Trophoblast cell (in vitro differentiated cells and primary cell): ENCODE results near the gene EXOC4.

Experiments used
- DNase-seq, 2 donors: peaks; one replicate each; pipeline ENCODE4 v3.0.0-alpha.2; 2016
- H2AFZ ChIP-seq: 2 replicates; pipeline ENCODE4 v1.6.1; 2013; ENCODE audit warnings: low read length, moderate library complexity, mild to moderate bottlenecking; ENCODE audit not compliant: insufficient read depth, poor library complexity
- H2AK5ac ChIP-seq: 2 replicates; pipeline ENCODE4 v1.6.1; 2013; ENCODE audit warnings: mild to moderate bottlenecking, low read length
- H2BK120ac ChIP-seq: 2 replicates; pipeline ENCODE4 v1.6.1; 2013; ENCODE audit warnings: low read length, mild to moderate bottlenecking, moderate library complexity; ENCODE audit not compliant: insufficient read depth, poor library complexity
- H2BK12ac ChIP-seq: 2 replicates; pipeline ENCODE4 v1.6.1; 2013; ENCODE audit warnings: mild to moderate bottlenecking, low read length, moderate library complexity
- H2BK5ac ChIP-seq: 2 replicates; pipeline ENCODE4 v1.6.1; 2013; ENCODE audit warnings: low read length, low read depth, moderate library complexity, mild to moderate bottlenecking; ENCODE audit not compliant: poor library complexity
- H3K14ac ChIP-seq: 2 replicates; pipeline ENCODE4 v1.6.1; 2013; ENCODE audit warnings: mild to moderate bottlenecking, low read length
- H3K18ac ChIP-seq: 2 replicates; pipeline ENCODE4 v1.6.1; 2013; ENCODE audit warnings: mild to moderate bottlenecking, low read length
- H3K23ac ChIP-seq: 2 replicates; pipeline ENCODE4 v1.6.1; 2013; ENCODE audit warnings: low read length
- H3K27ac ChIP-seq: 2 replicates; pipeline ENCODE4 v1.5.1; 2013; ENCODE audit warnings: low read depth, mild to moderate bottlenecking, inconsistent platforms, low read length, moderate library complexity
- H3K27me3 ChIP-seq: 2 replicates; pipeline ENCODE4 v1.6.1; 2013; ENCODE audit warnings: inconsistent platforms, mild to moderate bottlenecking, low read length, moderate library complexity; ENCODE audit not compliant: insufficient read depth
- H3K36me3 ChIP-seq, 2 experiments: 1 replicate in 1 of 2; 2 replicates in 1 of 2; pipeline ENCODE4 v1.6.1; 2013; ENCODE audit warnings: low read length in 2 of 2, mild to moderate bottlenecking in 2 of 2, moderate library complexity in 1 of 2; ENCODE audit not compliant: insufficient read depth in 2 of 2, control insufficient read depth in 1 of 2
- H3K4ac ChIP-seq: 2 replicates; pipeline ENCODE4 v1.6.1; 2013; ENCODE audit warnings: low read depth, mild to moderate bottlenecking, low read length, moderate library complexity
- H3K4me1 ChIP-seq, 2 experiments: 1 replicate in 1 of 2; 2 replicates in 1 of 2; pipeline ENCODE4 v1.6.1; 2013; ENCODE audit warnings: low read length in 2 of 2, mild to moderate bottlenecking in 2 of 2, moderate library complexity in 1 of 2; ENCODE audit not compliant: insufficient read depth in 2 of 2, control insufficient read depth in 1 of 2
- H3K4me2 ChIP-seq: 2 replicates; pipeline ENCODE4 v1.6.1; 2013; ENCODE audit warnings: inconsistent platforms, mild to moderate bottlenecking, low read length, moderate library complexity
- H3K4me3 ChIP-seq: 2 replicates; pipeline ENCODE4 v1.5.1; 2013; ENCODE audit warnings: mild to moderate bottlenecking, low read depth, low read length, inconsistent platforms
- H3K79me1 ChIP-seq: one replicate; pipeline ENCODE4 v1.6.1; 2013; ENCODE audit warnings: low read length
- H3K79me2 ChIP-seq: 2 replicates; pipeline ENCODE4 v1.6.1; 2013; ENCODE audit warnings: low read length, mild to moderate bottlenecking; ENCODE audit not compliant: control insufficient read depth, insufficient read depth, poor library complexity
- H3K9ac ChIP-seq: 2 replicates; pipeline ENCODE4 v1.6.1; 2013; ENCODE audit warnings: mild to moderate bottlenecking, low read length
- H3K9me3 ChIP-seq: 2 replicates; pipeline ENCODE4 v1.6.1; 2013; ENCODE audit warnings: low read depth, mild to moderate bottlenecking, control low read depth, inconsistent platforms, low read length; ENCODE audit not compliant: insufficient read depth
- H4K12ac ChIP-seq: 2 replicates; pipeline ENCODE4 v1.6.1; 2013; ENCODE audit warnings: low read depth, mild to moderate bottlenecking, low read length, moderate library complexity
- H4K8ac ChIP-seq: 2 replicates; pipeline ENCODE4 v1.6.1; 2013; ENCODE audit warnings: low read depth, mild to moderate bottlenecking, low read length, moderate library complexity
- H4K91ac ChIP-seq: one replicate; pipeline ENCODE4 v1.6.1; 2013; ENCODE audit warnings: low read depth, mild to moderate bottlenecking, low read length, moderate library complexity
- WGBS: extraction: QIAGEN DNeasy Blood & Tissue Kit; methylation state at CpG from one replicate; pipeline ENCODE4 v1.1.7; 2013; ENCODE audit warnings: missing lambda C conversion rate; ENCODE audit not compliant: insufficient read length, insufficient coverage; ENCODE audit errors: extremely low coverage; 5-methylcytosine and 5-hydroxymethylcytosine counted together

EXOC4 gene

GRCh38 chr7:134086998-134087735, 834.3 kb downstream of the EXOC4 start:
- Histone ChIP-seq H3K4me1 (peaks cover 0 to 3% of the 10 kb centered on the region in 2 experiments), H3K27ac (no peak overlapping the region), H3K27me3 (no peaks in the 10 kb centered on the region), H3K9me3 (peaks cover 4% of the 10 kb centered on the region), H4K91ac (no peak overlapping the region), H3K23ac (no peak overlapping the region), H3K4me3 (no peak overlapping the region), H2AK5ac (no peak overlapping the region), H3K4ac (no peak overlapping the region), H3K18ac (no peak overlapping the region), H2BK12ac (no peak overlapping the region), H2BK120ac (no peak overlapping the region), H2BK5ac (no peak overlapping the region), H3K14ac (no peak overlapping the region), H3K79me1 (no peaks in the 10 kb centered on the region), H3K9ac (no peak overlapping the region), H3K4me2 (no peak overlapping the region), H4K12ac (no peak overlapping the region), H2AFZ (no peak overlapping the region), H3K36me3 (no peaks in the 10 kb centered on the region), H4K8ac (no peak overlapping the region), H3K79me2 (no peaks in the 10 kb centered on the region)
- DNase-seq, result no peak
- no CpG with 5 or more reads among the region's 2 CpGs for WGBS

DNA sequence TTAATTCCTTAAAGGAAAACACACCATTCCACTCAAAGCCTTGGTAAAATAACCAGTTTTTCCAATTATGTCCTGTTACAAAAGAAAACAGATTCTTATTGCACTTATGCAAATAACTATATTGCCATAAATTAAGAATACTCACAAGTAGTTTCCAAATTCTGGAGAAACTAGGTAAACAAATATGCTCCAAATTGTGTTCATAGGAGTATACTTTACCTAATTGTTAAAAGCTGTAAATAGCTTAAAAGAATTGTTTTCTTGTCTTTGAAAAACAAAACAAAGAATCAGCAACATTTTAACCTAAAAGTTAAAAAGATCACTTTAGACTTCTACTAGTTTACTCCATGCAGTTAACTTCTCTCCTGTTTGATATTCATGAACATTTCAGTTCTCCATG, 835.3 kb downstream of the EXOC4 start:
- no peak overlapping the region for H3K23ac ChIP-seq
- H3K4me1 ChIP-seq, result peaks cover 0 to 3% of the 10 kb centered on the region in 2 experiments
- no peak overlapping the region for H4K8ac ChIP-seq
- H3K36me3 ChIP-seq, result no peaks in the 10 kb centered on the region
- H4K12ac ChIP-seq, result no peak overlapping the region
- H3K79me2 ChIP-seq, result no peaks in the 10 kb centered on the region
- no peak overlapping the region for H3K4me2 ChIP-seq
- no peak overlapping the region for H2AK5ac ChIP-seq
- no peak overlapping the region for H2AFZ ChIP-seq
- no peak overlapping the region for H3K27ac ChIP-seq
- H3K18ac ChIP-seq, result no peak overlapping the region
- no peak overlapping the region for H3K9ac ChIP-seq
- H3K4ac ChIP-seq, result no peak overlapping the region
- no peak overlapping the region for H4K91ac ChIP-seq
- peaks cover 4% of the 10 kb centered on the region for H3K9me3 ChIP-seq
- no peaks in the 10 kb centered on the region for H3K79me1 ChIP-seq
- H2BK120ac ChIP-seq, result no peak overlapping the region
- H2BK12ac ChIP-seq, result no peak overlapping the region
- DNase-seq, result no peak
- H3K27me3 ChIP-seq, result no peaks in the 10 kb centered on the region
- H3K4me3 ChIP-seq, result no peak overlapping the region
- no peak overlapping the region for H3K14ac ChIP-seq
- no peak overlapping the region for H2BK5ac ChIP-seq

GRCh38 chr7:134089446-134089845, 836.6 kb downstream of the EXOC4 start:
- Histone ChIP-seq H3K27ac (no peak overlapping the region), H3K79me1 (no peaks in the 10 kb centered on the region), H3K14ac (no peak overlapping the region), H3K4me3 (no peak overlapping the region), H4K91ac (no peak overlapping the region), H3K23ac (no peak overlapping the region), H2BK12ac (no peak overlapping the region), H2BK5ac (no peak overlapping the region), H3K4me1 (no peaks in the 10 kb centered on the region), H3K79me2 (no peaks in the 10 kb centered on the region), H2AK5ac (no peak overlapping the region), H2BK120ac (no peak overlapping the region), H2AFZ (no peak overlapping the region), H3K9me3 (peaks cover 4% of the 10 kb centered on the region), H3K18ac (no peak overlapping the region), H3K4me2 (no peak overlapping the region), H4K12ac (no peak overlapping the region), H3K36me3 (no peaks in the 10 kb centered on the region), H3K9ac (no peak overlapping the region), H3K27me3 (no peaks in the 10 kb centered on the region), H3K4ac (no peak overlapping the region), H4K8ac (no peak overlapping the region)
- no peak for DNase-seq
- no CpG with 5 or more reads among the region's 4 CpGs for WGBS

GRCh38 chr7:134098072-134098471, 845.2 kb downstream of the EXOC4 start:
- Histone ChIP-seq H3K27me3 (no peaks in the 10 kb centered on the region), H4K12ac (no peak overlapping the region), H3K36me3 (no peaks in the 10 kb centered on the region), H3K14ac (no peak overlapping the region), H3K4me1 (no peaks in the 10 kb centered on the region), H3K27ac (no peak overlapping the region), H3K18ac (no peak overlapping the region), H3K4me2 (no peak overlapping the region), H2AK5ac (no peak overlapping the region), H3K9me3 (no peaks in the 10 kb centered on the region), H3K9ac (no peak overlapping the region), H2BK12ac (no peak overlapping the region), H3K79me2 (no peaks in the 10 kb centered on the region), H3K79me1 (no peaks in the 10 kb centered on the region), H4K8ac (no peak overlapping the region), H3K4me3 (no peak overlapping the region), H2AFZ (no peak overlapping the region), H3K23ac (no peak overlapping the region), H4K91ac (no peak overlapping the region), H2BK5ac (no peak overlapping the region), H2BK120ac (no peak overlapping the region), H3K4ac (no peak overlapping the region)
- DNase-seq, result no peak
- no CpG with 5 or more reads among the region's 4 CpGs for WGBS
